ENCODE data around the gene BLOC1S6. TPM values are rescaled to one million over a fixed set of nuclear protein-coding genes. Genes with fewer than 3 reads are reported as not detected.

The BLOC1S6 gene
- total and polyA plus RNA-seq, 9 of the 15 experiments (the other 6 are each of a cell fraction or from before 2014, with no cell fraction given), result 18.2 to 72.4 (median 38.4) TPM

- TF ChIP-seq TARDBP (IDR thresholded peaks at IDR 0.05) (0 out of 2 replicates have a peak, but pooled peaks have one; percentile 25), ZFP30 (CRISPR knock-in tag; IDR thresholded peaks at IDR 0.05; ENCODE audit: borderline replicate concordance) (no peak), UBTF (IDR thresholded peaks at IDR 0.05; ENCODE audit: borderline replicate concordance in 1 of 2, low read depth in 2 of 2, low read length in 2 of 2) (peak; percentile 96 to 98), KLF6 (CRISPR knock-in tag; IDR thresholded peaks at IDR 0.05; ENCODE audit: borderline replicate concordance) (no peak), MAFF (IDR thresholded peaks at IDR 0.05; ENCODE audit: low read length) (no peak), ZNF134 (CRISPR knock-in tag; conservative IDR thresholded peaks at IDR 0.05) (no peak), NR2F6 (CRISPR knock-in tag; IDR thresholded peaks at IDR 0.05) (no peak), SRSF7 (optimal IDR thresholded peaks at IDR 0.05; ENCODE audit: low read depth, low read length) (no peak), MBD2 (IDR thresholded peaks at IDR 0.05; ENCODE audit: borderline replicate concordance, low read depth) (peak; percentile 39; the same call in 1 of the 2 replicates), TSC22D4 (tag; IDR thresholded peaks at IDR 0.05) (no peak), ZBTB1 (CRISPR knock-in tag; IDR thresholded peaks at IDR 0.05; ENCODE audit: borderline replicate concordance, low read depth) (no peak), ZNF282 (CRISPR knock-in tag; IDR thresholded peaks at IDR 0.05) (no peak), BRF1 (IDR thresholded peaks at IDR 0.05; ENCODE audit: borderline replicate concordance, extremely low read depth, insufficient read length) (no peak)
- TF ChIP-seq, protein P1, sequence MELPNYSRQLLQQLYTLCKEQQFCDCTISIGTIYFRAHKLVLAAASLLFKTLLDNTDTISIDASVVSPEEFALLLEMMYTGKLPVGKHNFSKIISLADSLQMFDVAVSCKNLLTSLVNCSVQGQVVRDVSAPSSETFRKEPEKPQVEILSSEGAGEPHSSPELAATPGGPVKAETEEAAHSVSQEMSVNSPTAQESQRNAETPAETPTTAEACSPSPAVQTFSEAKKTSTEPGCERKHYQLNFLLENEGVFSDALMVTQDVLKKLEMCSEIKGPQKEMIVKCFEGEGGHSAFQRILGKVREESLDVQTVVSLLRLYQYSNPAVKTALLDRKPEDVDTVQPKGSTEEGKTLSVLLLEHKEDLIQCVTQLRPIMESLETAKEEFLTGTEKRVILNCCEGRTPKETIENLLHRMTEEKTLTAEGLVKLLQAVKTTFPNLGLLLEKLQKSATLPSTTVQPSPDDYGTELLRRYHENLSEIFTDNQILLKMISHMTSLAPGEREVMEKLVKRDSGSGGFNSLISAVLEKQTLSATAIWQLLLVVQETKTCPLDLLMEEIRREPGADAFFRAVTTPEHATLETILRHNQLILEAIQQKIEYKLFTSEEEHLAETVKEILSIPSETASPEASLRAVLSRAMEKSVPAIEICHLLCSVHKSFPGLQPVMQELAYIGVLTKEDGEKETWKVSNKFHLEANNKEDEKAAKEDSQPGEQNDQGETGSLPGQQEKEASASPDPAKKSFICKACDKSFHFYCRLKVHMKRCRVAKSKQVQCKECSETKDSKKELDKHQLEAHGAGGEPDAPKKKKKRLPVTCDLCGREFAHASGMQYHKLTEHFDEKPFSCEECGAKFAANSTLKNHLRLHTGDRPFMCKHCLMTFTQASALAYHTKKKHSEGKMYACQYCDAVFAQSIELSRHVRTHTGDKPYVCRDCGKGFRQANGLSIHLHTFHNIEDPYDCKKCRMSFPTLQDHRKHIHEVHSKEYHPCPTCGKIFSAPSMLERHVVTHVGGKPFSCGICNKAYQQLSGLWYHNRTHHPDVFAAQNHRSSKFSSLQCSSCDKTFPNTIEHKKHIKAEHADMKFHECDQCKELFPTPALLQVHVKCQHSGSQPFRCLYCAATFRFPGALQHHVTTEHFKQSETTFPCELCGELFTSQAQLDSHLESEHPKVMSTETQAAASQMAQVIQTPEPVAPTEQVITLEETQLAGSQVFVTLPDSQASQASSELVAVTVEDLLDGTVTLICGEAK (IDR thresholded peaks at IDR 0.05), result peak; percentile 97
- TF ChIP-seq, protein P1 (CRISPR knock-in tag; IDR thresholded peaks at IDR 0.05), result peak; percentile 42; the same call in 1 of the 2 replicates
Measured at GRCh38 chr15:45587095-45587862, at the start of gene BLOC1S6 (continued).

All from K562 (cell line).